Sigmoid colon (tissue), 4 donors: ENCODE results near the gene PRDM16.

Experiments
- POLR2A ChIP-seq, 2 donors: fragments of 450-650 bp; IDR thresholded peaks; one replicate each; pipeline ENCODE4 v1.6.1; 2016; ENCODE audit warnings: antibody characterized with exemption in 2 of 2, mild to moderate bottlenecking in 2 of 2, moderate library complexity in 2 of 2
- POLR2AphosphoS5 ChIP-seq, 4 donors: sonication (generic); formaldehyde crosslinking; IDR thresholded peaks; one replicate each; pipeline ENCODE4 v1.6.1; 2017; ENCODE audit warnings: antibody characterized with exemption in 4 of 4
- TF ChIP-seq, protein P1 (sequence below), 4 experiments: fragments of 450-650 bp in 3 of 4; fragments of 200-600 bp in 1 of 4; IDR thresholded peaks; one replicate each; pipeline ENCODE4 v1.5.1; 2016 to 2019; ENCODE audit warnings: antibody characterized with exemption in 4 of 4, mild to moderate bottlenecking in 3 of 4, moderate library complexity in 2 of 4

DNA sequence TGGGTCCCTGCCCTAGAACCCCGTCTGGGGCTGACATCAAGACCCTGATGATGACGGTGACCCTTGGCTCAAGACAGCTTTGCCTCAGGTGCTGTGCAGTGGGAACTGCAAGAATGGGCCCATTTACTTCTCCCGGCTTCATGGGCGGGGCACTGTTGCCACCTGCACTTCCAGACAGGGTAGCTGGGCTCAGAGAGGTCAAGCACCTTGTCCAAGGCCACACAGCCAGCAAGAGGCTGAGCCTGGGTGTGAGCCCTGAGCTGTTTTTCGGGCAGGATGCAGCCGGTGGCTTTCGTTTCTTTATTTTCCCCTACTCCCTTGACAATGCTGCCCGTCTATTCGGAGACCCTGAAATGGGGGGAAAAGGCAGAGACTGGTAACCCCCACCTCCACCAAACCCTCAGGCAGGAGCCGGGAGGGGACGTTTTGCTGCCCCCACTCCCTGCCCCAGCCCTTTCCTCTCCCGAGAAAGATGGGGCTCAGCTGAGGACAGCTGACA is 91.7 kb downstream of the PRDM16 start:
- TF ChIP-seq, protein P1, sequence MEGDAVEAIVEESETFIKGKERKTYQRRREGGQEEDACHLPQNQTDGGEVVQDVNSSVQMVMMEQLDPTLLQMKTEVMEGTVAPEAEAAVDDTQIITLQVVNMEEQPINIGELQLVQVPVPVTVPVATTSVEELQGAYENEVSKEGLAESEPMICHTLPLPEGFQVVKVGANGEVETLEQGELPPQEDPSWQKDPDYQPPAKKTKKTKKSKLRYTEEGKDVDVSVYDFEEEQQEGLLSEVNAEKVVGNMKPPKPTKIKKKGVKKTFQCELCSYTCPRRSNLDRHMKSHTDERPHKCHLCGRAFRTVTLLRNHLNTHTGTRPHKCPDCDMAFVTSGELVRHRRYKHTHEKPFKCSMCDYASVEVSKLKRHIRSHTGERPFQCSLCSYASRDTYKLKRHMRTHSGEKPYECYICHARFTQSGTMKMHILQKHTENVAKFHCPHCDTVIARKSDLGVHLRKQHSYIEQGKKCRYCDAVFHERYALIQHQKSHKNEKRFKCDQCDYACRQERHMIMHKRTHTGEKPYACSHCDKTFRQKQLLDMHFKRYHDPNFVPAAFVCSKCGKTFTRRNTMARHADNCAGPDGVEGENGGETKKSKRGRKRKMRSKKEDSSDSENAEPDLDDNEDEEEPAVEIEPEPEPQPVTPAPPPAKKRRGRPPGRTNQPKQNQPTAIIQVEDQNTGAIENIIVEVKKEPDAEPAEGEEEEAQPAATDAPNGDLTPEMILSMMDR (IDR thresholded peaks at IDR 0.05) = no peak
- TF ChIP-seq POLR2A (IDR thresholded peaks at IDR 0.05) (no peak), POLR2AphosphoS5 (IDR thresholded peaks at IDR 0.05) (no peak)
